ENCODE measurements around the gene FCGR1A.
"Not testable (repeated sequence)": the region's sequence is repeated elsewhere in the genome, so short reads cannot be mapped to it uniquely, and the experiment has no call there.

GRCh38 chr1:149832316-149833126 lies 50.0 kb downstream of the FCGR1A start:
- not testable (repeated sequence) for TF ChIP-seq CTCF (IDR thresholded peaks at IDR 0.05; ENCODE audit: insufficient read depth, low read length, poor library complexity, severe bottlenecking); EZH2phosphoT487 (conservative IDR thresholded peaks at IDR 0.05; ENCODE audit: low read length)

All from SU-DHL-6 (cell line).